Measurements from ENCODE around the gene NBPF15. TPM values are rescaled to one million over a fixed set of nuclear protein-coding genes. Genes with fewer than 3 reads are reported as not detected.

The NBPF15 gene, protein sequence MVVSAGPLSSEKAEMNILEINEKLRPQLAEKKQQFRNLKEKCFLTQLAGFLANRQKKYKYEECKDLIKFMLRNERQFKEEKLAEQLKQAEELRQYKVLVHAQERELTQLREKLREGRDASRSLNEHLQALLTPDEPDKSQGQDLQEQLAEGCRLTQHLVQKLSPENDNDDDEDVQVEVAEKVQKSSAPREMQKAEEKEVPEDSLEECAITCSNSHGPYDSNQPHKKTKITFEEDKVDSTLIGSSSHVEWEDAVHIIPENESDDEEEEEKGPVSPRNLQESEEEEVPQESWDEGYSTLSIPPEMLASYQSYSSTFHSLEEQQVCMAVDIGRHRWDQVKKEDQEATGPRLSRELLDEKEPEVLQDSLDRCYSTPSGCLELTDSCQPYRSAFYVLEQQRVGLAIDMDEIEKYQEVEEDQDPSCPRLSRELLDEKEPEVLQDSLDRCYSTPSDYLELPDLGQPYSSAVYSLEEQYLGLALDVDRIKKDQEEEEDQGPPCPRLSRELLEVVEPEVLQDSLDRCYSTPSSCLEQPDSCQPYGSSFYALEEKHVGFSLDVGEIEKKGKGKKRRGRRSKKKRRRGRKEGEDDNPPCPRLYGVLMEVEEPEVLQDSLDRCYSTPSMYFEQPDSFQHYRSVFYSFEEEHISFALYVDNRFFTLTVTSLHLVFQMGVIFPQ
- total RNA-seq (2022; extraction: Qiagen RNA extraction; ENCODE audit: low read depth), result 16.5 to 22.8 TPM (median 20.6 TPM) in 5 replicates

GRCh38 chr1:144461136-144461759 lies at the start of gene NBPF15:
Gene NBPF15, minus strand, starts transcription at chr1:144461669. Its CDS starts 21,666 bp downstream, at chr1:144440003.

Other genes with a start within 250 kb of the NBPF15 start
- gene PPIAL4E, start 88.0 kb downstream of the NBPF15 start, total RNA-seq (2022; extraction: Qiagen RNA extraction; ENCODE audit: low read depth), result not detected in 5 replicates
- not detected in 5 replicates for gene PPIAL4F, start 131.2 kb upstream of the NBPF15 start, total RNA-seq (2022; extraction: Qiagen RNA extraction; ENCODE audit: low read depth)